Panc1 (cell line): Measurements from ENCODE around the gene CDC42BPA. TPM values are rescaled to one million over a fixed set of nuclear protein-coding genes. Genes with fewer than 3 reads are reported as not detected.

Experiments used
- ATAC-seq: fragments of 200-7000 bp; cut with Tn5 transposase; 2 replicates; pipeline ENCODE4 v1.9.1; 2020; ENCODE audit warnings: mild to moderate bottlenecking, moderate library complexity
- BruUV-seq: library from RNA; stranded (reverse); fragments of 400-500 nt; replicated peaks from 2 replicates; lab custom pipeline; 2021; lab: Mats Ljungman, UMichigan
- CTCF ChIA-PET: fragments of 300-600 bp; sonication (Branson Sonifier 250); formaldehyde crosslinking; loops from one replicate; lab custom pipeline; 2022; ENCODE audit warnings: antibody characterized with exemption; lab: Charles Lee
- POLR2A ChIA-PET: fragments of 300-600 bp; sonication (Branson Sonifier 250); formaldehyde crosslinking; loops from one replicate; lab custom pipeline; 2022; ENCODE audit warnings: antibody characterized with exemption; lab: Charles Lee
- DNase-seq: peaks from one replicate; pipeline ENCODE4 v3.0.0-alpha.2; 2010; ENCODE audit warnings: low read depth, low spot score
- H3K27ac ChIP-seq: 2 replicates; pipeline ENCODE4 v1.5.1; 2011; ENCODE audit warnings: mild to moderate bottlenecking, low read length, inconsistent platforms
- H3K27me3 ChIP-seq: fragments of 200-500 bp; sonication (Bioruptor generic); 2 replicates; pipeline ENCODE4 v1.6.0; 2014; ENCODE audit warnings: low read length, inconsistent platforms; ENCODE audit not compliant: control insufficient read depth, insufficient read depth
- H3K36me3 ChIP-seq: fragments of 200-500 bp; sonication (Bioruptor generic); 2 replicates; pipeline ENCODE4 v1.5.1; 2014; ENCODE audit warnings: inconsistent platforms, mild to moderate bottlenecking, low read length, moderate library complexity; ENCODE audit not compliant: control insufficient read depth, insufficient read depth
- H3K4me1 ChIP-seq: 2 replicates; pipeline ENCODE4 v1.5.1; 2011; ENCODE audit warnings: inconsistent platforms, mild to moderate bottlenecking, low read length, moderate library complexity; ENCODE audit not compliant: control insufficient read depth, insufficient read depth
- H3K4me3 ChIP-seq, 2 experiments: 2 replicates each; pipeline ENCODE4 v1.5.1; 2011 to 2012; ENCODE audit warnings: low read depth in 2 of 2, low read length in 2 of 2, mild to moderate bottlenecking in 2 of 2, inconsistent platforms in 1 of 2, moderate library complexity in 1 of 2
- H3K9me3 ChIP-seq: fragments of 200-500 bp; sonication (Bioruptor generic); 2 replicates; pipeline ENCODE4 v1.5.1; 2014; ENCODE audit warnings: low read depth, mild to moderate bottlenecking, inconsistent platforms, low read length, moderate library complexity; ENCODE audit not compliant: control insufficient read depth, insufficient read depth
- CTCF ChIP-seq: fragments of 450-650 bp; IDR thresholded peaks from 2 replicates; pipeline ENCODE4 v1.5.1; 2017; ENCODE audit warnings: mild to moderate bottlenecking
- POLR2AphosphoS5 ChIP-seq: IDR thresholded peaks from 2 replicates; pipeline ENCODE4 v1.6.1; 2012; ENCODE audit warnings: mild to moderate bottlenecking, low read depth, low read length, moderate library complexity
- REST ChIP-seq, 2 experiments: IDR thresholded peaks; 2 replicates each; pipeline ENCODE4 v1.6.1; 2011 to 2012; ENCODE audit warnings: low read depth in 2 of 2, control low read depth in 1 of 2, low read length in 1 of 2, mild to moderate bottlenecking in 1 of 2, moderate library complexity in 1 of 2; ENCODE audit not compliant: insufficient read depth in 1 of 2
- SIN3A ChIP-seq: IDR thresholded peaks from 2 replicates; pipeline ENCODE4 v1.6.1; 2012; ENCODE audit warnings: low read depth, mild to moderate bottlenecking, low read length, moderate library complexity, borderline replicate concordance; ENCODE audit not compliant: insufficient read depth
- TCF7L2 ChIP-seq: IDR thresholded peaks from 2 replicates; pipeline ENCODE4 v1.6.1; 2011; ENCODE audit warnings: mild to moderate bottlenecking, low read depth, low read length, inconsistent platforms
- in situ Hi-C: cut with HindIII; loops from 2 replicates; pipeline ENCODE4 v1.10.0; 2016; ENCODE audit warnings: low sequenced_read_pairs, low pct_unique_long_range_greater_than_20kb
- intact Hi-C: fragments of 100-400 bp; cut with micrococcal nuclease; formaldehyde crosslinking; loops from one replicate; pipeline ENCODE4 v1.10.0; 2022; ENCODE audit not compliant: unreplicated experiment
- total RNA-seq: library from RNA; stranded (reverse); gene quantifications from one replicate; pipeline ENCODE4 v1.2.1, GENCODE V29; 2021; ENCODE audit not compliant: unreplicated experiment

The CDC42BPA gene
- total RNA-seq, 1 experiment from 2014 or later = 32.8 TPM

GRCh38 chr1:226993814-226994585 is 324.3 kb downstream of the CDC42BPA start:
- Histone ChIP-seq H3K27me3 (no peaks in the 10 kb centered on the region), H3K4me1 (no peaks in the 10 kb centered on the region), H3K27ac (no peak overlapping the region), H3K36me3 (no peaks in the 10 kb centered on the region), H3K4me3 (no peak overlapping the region), H3K9me3 (no peaks in the 10 kb centered on the region)
- POLR2A ChIA-PET = interaction anchor here (0.6 kb wide), 1 partner anchor 1005 kb away, joined by 10 read pairs; no protein-coding TSS in a partner anchor
- TF ChIP-seq SIN3A (no peak), POLR2AphosphoS5 (no peak), REST (IDR thresholded peaks at IDR 0.05; ENCODE audit: insufficient read depth in 1 of 2, low read depth in 2 of 2, low read length in 1 of 2) (no peak), TCF7L2 (no peak), CTCF (no peak)
- intact Hi-C loops (no loop called here), in situ Hi-C loops (no loop called here)
- BruUV-seq = no TSS peak
- DNase-seq (no peak), ATAC-seq (no peak)
- CTCF ChIA-PET = no interaction called here

GRCh38 chr1:226991920-226992319 is 326.4 kb downstream of the CDC42BPA start:
- Histone ChIP-seq H3K36me3 (no peaks in the 10 kb centered on the region), H3K4me1 (no peaks in the 10 kb centered on the region), H3K27ac (no peak overlapping the region), H3K27me3 (no peaks in the 10 kb centered on the region), H3K4me3 (no peak overlapping the region), H3K9me3 (no peaks in the 10 kb centered on the region)
- ATAC-seq (no peak), DNase-seq (no peak)
- ChIA-PET POLR2A (no interaction called here), CTCF (no interaction called here)
- no TSS peak for BruUV-seq
- in situ Hi-C loops = no loop called here
- TF ChIP-seq SIN3A = no peak
- TF ChIP-seq POLR2AphosphoS5 = no peak
- intact Hi-C loops = no loop called here
